Fibroblast of mammary gland (primary cell): ENCODE data around the gene UBA5.

Experiments
- DNase-seq: peaks from one replicate; pipeline ENCODE4 v3.0.0-alpha.2; 2010; ENCODE audit warnings: low read depth
- H3K4me3 ChIP-seq: 2 replicates; pipeline ENCODE4 v1.5.1; 2011; ENCODE audit warnings: low read depth, mild to moderate bottlenecking, low read length, moderate library complexity; ENCODE audit not compliant: control insufficient read depth
- CTCF ChIP-seq: conservative IDR thresholded peaks from 2 replicates; pipeline ENCODE4 v1.5.1; 2011; ENCODE audit warnings: low read depth, low read length, inconsistent platforms; ENCODE audit not compliant: control insufficient read depth, insufficient read depth

UBA5 gene

GRCh38 chr3:132624790-132625189, 35.3 kb upstream of the UBA5 start:
- TF ChIP-seq CTCF, result no peak
- no peak for DNase-seq
- no peak overlapping the region for H3K4me3 ChIP-seq

- no peak for DNase-seq
- no peak overlapping the region for H3K4me3 ChIP-seq
- no peak for TF ChIP-seq CTCF
Measured at GRCh38 chr3:132625613-132626012, 34.5 kb upstream of the UBA5 start.

- no peak for DNase-seq
- no peak for TF ChIP-seq CTCF
- H3K4me3 ChIP-seq, result no peak overlapping the region
Measured at GRCh38 chr3:132626955-132627354, 33.2 kb upstream of the UBA5 start.

DNA sequence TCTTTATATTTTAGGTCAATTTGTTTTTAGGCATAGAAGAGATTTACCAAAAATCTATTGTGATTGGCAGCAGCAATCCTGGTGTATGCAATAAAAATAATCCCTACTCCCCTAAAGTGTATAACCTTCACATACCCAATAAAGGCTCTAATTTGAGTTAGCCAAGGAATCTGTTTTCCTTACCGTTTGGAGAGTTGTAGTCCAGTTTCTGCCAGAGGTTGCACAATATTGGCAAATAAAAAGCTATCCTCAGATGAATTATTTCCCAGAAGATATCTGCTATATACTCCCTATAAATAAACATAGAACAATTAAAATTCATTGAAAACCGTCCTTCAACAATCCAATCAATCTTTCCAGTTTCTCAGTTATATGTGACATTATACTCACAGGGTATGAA, 32.0 kb upstream of the UBA5 start:
- no peak for TF ChIP-seq CTCF
- DNase-seq, result peak; percentile 23
- no peak overlapping the region for H3K4me3 ChIP-seq

- TF ChIP-seq CTCF, result no peak
- H3K4me3 ChIP-seq, result no peak overlapping the region
- peak; percentile 78 for DNase-seq
Measured at GRCh38 chr3:132629928-132630327, 30.2 kb upstream of the UBA5 start.

DNA sequence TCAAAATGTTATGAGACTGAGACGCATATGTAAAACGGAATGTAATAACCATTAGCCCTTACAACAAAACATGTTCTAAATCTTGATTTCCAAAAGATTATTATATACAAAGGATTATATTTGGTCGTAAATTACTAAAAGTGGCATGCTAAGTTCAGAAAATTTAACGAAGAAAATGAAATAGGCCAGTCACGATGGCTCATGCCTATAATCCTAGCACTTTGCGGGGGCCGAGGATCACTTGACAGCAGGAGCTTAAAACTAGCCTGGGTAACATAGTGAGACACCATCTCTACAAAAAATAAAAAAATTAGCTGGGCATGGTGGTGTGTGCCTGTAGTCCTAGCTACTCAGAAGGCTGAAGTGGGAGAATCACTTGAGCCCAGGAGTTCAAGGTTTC, 29.5 kb upstream of the UBA5 start:
- no peak overlapping the region for H3K4me3 ChIP-seq
- no peak for DNase-seq
- no peak for TF ChIP-seq CTCF

GRCh38 chr3:132635052-132635451, 25.1 kb upstream of the UBA5 start:
- no peak overlapping the region for H3K4me3 ChIP-seq
- no peak for TF ChIP-seq CTCF
- no peak for DNase-seq
